SK-N-MC (cell line): ENCODE measurements around the gene INMT.

Source experiments
- EZH2 ChIP-seq: fragments of 200-600 bp; sonication (generic); IDR thresholded peaks from one replicate; pipeline ENCODE4 v1.6.1; 2017; ENCODE audit warnings: antibody characterized with exemption
- FOXP2 ChIP-seq: optimal IDR thresholded peaks from 2 replicates; pipeline ENCODE3; 2011; ENCODE audit warnings: mild to moderate bottlenecking, moderate library complexity; ENCODE audit not compliant: insufficient read depth; ENCODE audit errors: extremely low read length, control extremely low read depth
- POLR2AphosphoS5 ChIP-seq: IDR thresholded peaks from 2 replicates; pipeline ENCODE4 v1.6.1; 2012; ENCODE audit warnings: mild to moderate bottlenecking, low read depth, low read length, borderline replicate concordance

DNA sequence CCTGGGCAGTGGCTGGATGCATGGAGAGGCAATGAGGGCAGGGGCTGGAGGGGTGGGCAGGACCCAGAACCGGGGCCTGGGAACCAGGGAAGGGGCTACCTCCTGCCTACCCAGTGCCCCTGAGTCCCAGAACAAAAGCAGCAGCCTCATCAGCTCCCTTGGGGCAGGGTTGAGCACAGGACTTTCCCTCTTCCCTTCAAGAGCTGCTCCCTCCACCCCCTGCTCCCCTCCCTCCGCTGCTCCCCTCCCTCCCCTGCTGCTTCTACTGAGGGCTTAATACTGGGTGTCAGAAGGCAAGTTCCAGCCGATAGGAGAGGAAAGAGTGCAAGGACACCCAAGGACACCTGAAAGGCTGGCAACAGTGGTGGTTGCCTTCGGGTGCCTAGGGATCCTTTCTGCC lies 28.2 kb upstream of the INMT start:
- no peak for TF ChIP-seq EZH2
- TF ChIP-seq FOXP2, result no peak
- TF ChIP-seq POLR2AphosphoS5, result no peak
